ENCODE results near the gene ZKSCAN5.
A peak's percentile ranks its signal among the peaks of the same experiment; 100 is the strongest.
"Not testable (repeated sequence)": the region's sequence is repeated elsewhere in the genome, so short reads cannot be mapped to it uniquely, and the experiment has no call there.

The ZKSCAN5 gene

DNA sequence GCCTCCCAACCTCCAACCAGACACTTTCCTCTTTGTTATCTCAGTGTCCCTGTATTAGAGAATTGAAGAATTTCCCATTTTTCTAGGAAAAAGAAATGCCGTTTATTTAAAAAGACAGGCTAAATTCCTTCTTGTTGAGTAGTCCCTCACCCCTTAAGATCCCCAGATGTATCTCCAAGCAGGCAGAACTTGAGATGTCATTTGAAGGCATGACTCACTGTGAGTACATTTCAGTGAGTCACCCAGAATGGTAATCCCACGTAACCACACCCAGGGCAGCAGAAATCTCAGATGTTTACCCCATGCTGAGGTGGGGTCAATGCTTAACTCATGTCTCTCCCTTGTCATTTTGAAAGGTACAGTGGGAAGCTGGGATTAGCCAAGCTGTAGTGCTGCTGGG lies 58.4 kb downstream of the ZKSCAN5 start:
- Mint-ChIP-seq H3K27ac (peak overlapping the region in 1 of 3 experiments; percentile 30), H3K4me3 (peak overlapping the region; percentile 51 to 71 (median 57)), H3K36me3 (ENCODE audit: low read depth) (peaks cover 53% of the 10 kb centered on the region), H3K4me1 (peaks cover 13% of the 10 kb centered on the region), H3K9me3 (no peaks in the 10 kb centered on the region), H3K27me3 (ENCODE audit: low read depth) (no peaks in the 10 kb centered on the region)
- no peak for TF ChIP-seq CTCF (IDR thresholded peaks at IDR 0.05; ENCODE audit: unreplicated experiment in 3 of 3)

DNA sequence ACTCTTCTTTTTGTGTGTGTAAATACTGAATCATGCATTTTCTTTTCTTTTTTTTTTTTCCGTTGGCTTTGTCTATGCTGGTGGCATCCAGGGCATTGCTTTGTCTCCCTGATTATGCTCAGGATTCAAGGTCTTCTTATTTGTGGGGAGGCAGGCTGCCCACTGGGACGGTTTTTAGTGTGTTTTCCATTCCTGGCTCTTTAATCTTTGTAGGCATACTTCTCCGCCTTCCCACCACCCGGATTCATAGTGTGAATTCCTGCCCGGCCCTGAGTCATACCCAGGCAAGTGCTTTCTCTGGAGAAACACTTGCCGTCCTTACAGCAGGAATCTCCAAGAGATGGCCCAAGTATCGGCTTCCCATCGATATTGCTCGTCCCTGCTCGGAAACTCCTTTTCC lies 59.2 kb downstream of the ZKSCAN5 start:
- Mint-ChIP-seq H3K27me3 (ENCODE audit: low read depth) (no peaks in the 10 kb centered on the region), H3K27ac (peak overlapping the region in 1 of 3 experiments; percentile 16), H3K4me3 (peak overlapping the region in 2 of 3 experiments; percentile 31 to 57), H3K4me1 (peaks cover 9% of the 10 kb centered on the region), H3K9me3 (no peaks in the 10 kb centered on the region), H3K36me3 (ENCODE audit: low read depth) (peaks cover 55% of the 10 kb centered on the region)
- no peak for TF ChIP-seq CTCF (IDR thresholded peaks at IDR 0.05; ENCODE audit: unreplicated experiment in 3 of 3)

GRCh38 chr7:99568770-99569169 lies 64.3 kb downstream of the ZKSCAN5 start:
- not testable (repeated sequence) for H3K4me3 Mint-ChIP-seq; H3K27ac Mint-ChIP-seq; H3K27me3 Mint-ChIP-seq (ENCODE audit: low read depth); H3K9me3 Mint-ChIP-seq; H3K4me1 Mint-ChIP-seq
- peaks cover 69% of the 10 kb centered on the region for H3K36me3 Mint-ChIP-seq (ENCODE audit: low read depth)

- Mint-ChIP-seq H3K36me3 (ENCODE audit: low read depth) (peaks cover 54% of the 10 kb centered on the region), H3K4me3 (no peak overlapping the region), H3K4me1 (no peaks in the 10 kb centered on the region), H3K27me3 (ENCODE audit: low read depth) (no peaks in the 10 kb centered on the region), H3K9me3 (no peaks in the 10 kb centered on the region), H3K27ac (no peak overlapping the region)
- no peak for TF ChIP-seq CTCF (IDR thresholded peaks at IDR 0.05; ENCODE audit: unreplicated experiment in 3 of 3)
These were observed 67.3 kb downstream of the ZKSCAN5 start for GRCh38 chr7:99571768-99572167.

DNA sequence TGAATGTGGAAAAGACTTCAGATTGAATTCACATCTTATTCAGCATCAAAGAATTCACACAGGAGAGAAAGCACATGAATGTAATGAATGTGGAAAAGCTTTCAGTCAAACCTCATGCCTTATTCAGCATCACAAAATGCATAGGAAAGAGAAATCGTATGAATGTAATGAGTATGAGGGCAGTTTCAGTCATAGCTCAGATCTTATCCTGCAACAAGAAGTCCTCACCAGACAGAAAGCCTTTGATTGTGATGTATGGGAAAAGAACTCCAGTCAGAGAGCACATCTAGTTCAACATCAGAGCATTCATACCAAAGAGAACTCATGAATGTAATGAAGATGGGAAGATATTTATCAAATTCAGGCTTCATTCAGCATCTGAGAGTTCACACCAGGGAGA lies 68.8 kb downstream of the ZKSCAN5 start:
- Mint-ChIP-seq H3K27ac (no peak overlapping the region), H3K36me3 (ENCODE audit: low read depth) (peaks cover 54% of the 10 kb centered on the region), H3K9me3 (no peaks in the 10 kb centered on the region), H3K4me1 (no peaks in the 10 kb centered on the region), H3K4me3 (no peak overlapping the region), H3K27me3 (ENCODE audit: low read depth) (no peaks in the 10 kb centered on the region)
- no peak for TF ChIP-seq CTCF (IDR thresholded peaks at IDR 0.05; ENCODE audit: unreplicated experiment in 3 of 3)

DNA sequence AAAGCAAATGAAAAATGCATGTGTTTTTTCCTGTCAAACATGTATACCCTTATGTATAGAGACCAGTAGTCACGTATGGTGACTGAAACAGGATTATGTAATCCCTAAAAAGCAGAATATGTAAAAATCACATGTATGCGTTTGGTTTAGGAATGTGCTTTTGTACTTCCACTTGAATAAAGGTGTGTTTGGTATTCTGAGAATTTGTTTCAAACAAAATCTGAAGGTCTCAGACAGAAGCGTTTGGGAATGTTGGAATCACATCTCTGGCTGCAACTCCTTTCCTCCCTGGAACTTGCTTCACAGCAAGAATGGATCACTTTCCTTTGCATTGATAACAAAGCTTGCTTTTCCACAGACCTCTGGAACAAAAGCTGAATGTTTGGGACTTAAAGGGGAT lies 71.8 kb downstream of the ZKSCAN5 start:
- Mint-ChIP-seq H3K27ac (no peak overlapping the region), H3K4me1 (no peaks in the 10 kb centered on the region), H3K9me3 (no peaks in the 10 kb centered on the region), H3K4me3 (no peak overlapping the region), H3K27me3 (ENCODE audit: low read depth) (no peaks in the 10 kb centered on the region), H3K36me3 (ENCODE audit: low read depth) (peaks cover 31% of the 10 kb centered on the region)
- TF ChIP-seq CTCF (IDR thresholded peaks at IDR 0.05; ENCODE audit: unreplicated experiment in 3 of 3): no peak
